ENCODE results near the gene TNIK.

DNA sequence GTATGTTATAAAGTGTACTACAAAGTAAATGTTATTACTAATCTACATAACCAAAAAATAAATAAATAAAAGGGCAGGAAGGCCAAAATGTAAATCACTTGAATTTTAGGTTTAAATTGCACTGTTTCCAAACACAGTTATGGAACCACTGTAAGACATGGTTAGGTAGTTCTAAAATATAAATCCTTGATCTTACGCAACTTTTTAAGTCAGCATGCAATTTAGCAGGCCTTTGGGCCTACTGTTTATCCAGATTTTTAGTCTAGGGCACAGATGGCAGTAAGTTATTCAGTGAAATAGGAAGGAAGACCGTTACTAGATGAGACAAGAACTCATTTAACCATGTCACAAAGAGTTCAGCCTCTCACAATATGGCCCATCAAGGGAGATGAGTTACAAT, 246.3 kb downstream of the TNIK start:
- no peak for TF ChIP-seq POLR2A (IDR thresholded peaks at IDR 0.05; ENCODE audit: extremely low read depth, insufficient read length)
- TF ChIP-seq, protein P1, sequence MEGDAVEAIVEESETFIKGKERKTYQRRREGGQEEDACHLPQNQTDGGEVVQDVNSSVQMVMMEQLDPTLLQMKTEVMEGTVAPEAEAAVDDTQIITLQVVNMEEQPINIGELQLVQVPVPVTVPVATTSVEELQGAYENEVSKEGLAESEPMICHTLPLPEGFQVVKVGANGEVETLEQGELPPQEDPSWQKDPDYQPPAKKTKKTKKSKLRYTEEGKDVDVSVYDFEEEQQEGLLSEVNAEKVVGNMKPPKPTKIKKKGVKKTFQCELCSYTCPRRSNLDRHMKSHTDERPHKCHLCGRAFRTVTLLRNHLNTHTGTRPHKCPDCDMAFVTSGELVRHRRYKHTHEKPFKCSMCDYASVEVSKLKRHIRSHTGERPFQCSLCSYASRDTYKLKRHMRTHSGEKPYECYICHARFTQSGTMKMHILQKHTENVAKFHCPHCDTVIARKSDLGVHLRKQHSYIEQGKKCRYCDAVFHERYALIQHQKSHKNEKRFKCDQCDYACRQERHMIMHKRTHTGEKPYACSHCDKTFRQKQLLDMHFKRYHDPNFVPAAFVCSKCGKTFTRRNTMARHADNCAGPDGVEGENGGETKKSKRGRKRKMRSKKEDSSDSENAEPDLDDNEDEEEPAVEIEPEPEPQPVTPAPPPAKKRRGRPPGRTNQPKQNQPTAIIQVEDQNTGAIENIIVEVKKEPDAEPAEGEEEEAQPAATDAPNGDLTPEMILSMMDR (IDR thresholded peaks at IDR 0.05; ENCODE audit: low read depth, low read length) = no peak

All from NB4 (cell line).